Measurements from ENCODE around the gene TFF1. TPM values are rescaled to one million over a fixed set of nuclear protein-coding genes. Genes with fewer than 3 reads are reported as not detected.

Gene TFF1
- not detected in 2 replicates for total RNA-seq

- Histone ChIP-seq H3K4me3 (ENCODE audit: insufficient read depth, low read length) (no peak within 1 kb of the TSS), H3K4me2 (ENCODE audit: insufficient read depth, low read length) (no peak within 1 kb of the TSS), H3K9me3 (ENCODE audit: low read depth, low read length) (no peaks in the 10 kb centered on the region), H2AFZ (ENCODE audit: low read length) (no peak within 1 kb of the TSS), H3K36me3 (ENCODE audit: insufficient read depth, low read length) (no peaks in the 10 kb centered on the region), H3K79me2 (ENCODE audit: insufficient read depth, low read length) (no peaks in the 10 kb centered on the region), H4K20me1 (ENCODE audit: insufficient read depth, low read length) (no peaks in the 10 kb centered on the region), H3K4me1 (ENCODE audit: insufficient read depth, low read length) (no peaks in the 10 kb centered on the region), H3K27ac (ENCODE audit: low read depth, low read length) (no peak within 1 kb of the TSS), H3K27me3 (ENCODE audit: insufficient read depth, low read length) (no peaks in the 10 kb centered on the region)
- TF ChIP-seq CTCF (IDR thresholded peaks at IDR 0.05; ENCODE audit: extremely low read depth, low read depth, low read length), result no peak
- DNase-seq (ENCODE audit: insufficient read length, low spot score, missing footprints), result no peak
Observed at GRCh38 chr21:42366292-42367010, at the start of gene TFF1. Gene TFF1, minus strand, starts transcription at chr21:42366535. Its CDS starts 40 bp downstream, at chr21:42366495.

- Histone ChIP-seq H3K9me3 (ENCODE audit: low read depth, low read length) (no peaks in the 10 kb centered on the region), H3K4me1 (ENCODE audit: insufficient read depth, low read length) (no peaks in the 10 kb centered on the region), H3K27me3 (ENCODE audit: insufficient read depth, low read length) (peaks cover 13% of the 10 kb centered on the region), H3K36me3 (ENCODE audit: insufficient read depth, low read length) (no peaks in the 10 kb centered on the region), H3K79me2 (ENCODE audit: insufficient read depth, low read length) (no peaks in the 10 kb centered on the region), H2AFZ (ENCODE audit: low read length) (no peak overlapping the region), H3K4me2 (ENCODE audit: insufficient read depth, low read length) (no peak overlapping the region), H3K27ac (ENCODE audit: low read depth, low read length) (no peak overlapping the region), H3K4me3 (ENCODE audit: insufficient read depth, low read length) (no peak overlapping the region), H4K20me1 (ENCODE audit: insufficient read depth, low read length) (no peaks in the 10 kb centered on the region)
- TF ChIP-seq CTCF (IDR thresholded peaks at IDR 0.05; ENCODE audit: extremely low read depth, low read depth, low read length), result no peak
- DNase-seq (ENCODE audit: insufficient read length, low spot score, missing footprints), result no peak
Observed at GRCh38 chr21:42414928-42415769, 48.8 kb upstream of the TFF1 start.

- no peak for TF ChIP-seq CTCF (IDR thresholded peaks at IDR 0.05; ENCODE audit: extremely low read depth, low read depth, low read length)
- Histone ChIP-seq H3K79me2 (ENCODE audit: insufficient read depth, low read length) (no peaks in the 10 kb centered on the region), H3K36me3 (ENCODE audit: insufficient read depth, low read length) (no peaks in the 10 kb centered on the region), H3K27me3 (ENCODE audit: insufficient read depth, low read length) (peaks cover 13% of the 10 kb centered on the region), H4K20me1 (ENCODE audit: insufficient read depth, low read length) (no peaks in the 10 kb centered on the region), H3K4me3 (ENCODE audit: insufficient read depth, low read length) (no peak overlapping the region), H3K9me3 (ENCODE audit: low read depth, low read length) (no peaks in the 10 kb centered on the region), H3K27ac (ENCODE audit: low read depth, low read length) (no peak overlapping the region), H3K4me2 (ENCODE audit: insufficient read depth, low read length) (no peak overlapping the region), H2AFZ (ENCODE audit: low read length) (no peak overlapping the region), H3K4me1 (ENCODE audit: insufficient read depth, low read length) (no peaks in the 10 kb centered on the region)
- DNase-seq (ENCODE audit: insufficient read length, low spot score, missing footprints), result no peak
Observed at GRCh38 chr21:42414553-42414927, 48.2 kb upstream of the TFF1 start.

- no peaks in the 10 kb centered on the region for H3K9me3 ChIP-seq (ENCODE audit: low read depth, low read length)
- H3K27me3 ChIP-seq (ENCODE audit: insufficient read depth, low read length), result peaks cover 13% of the 10 kb centered on the region
- no peaks in the 10 kb centered on the region for H3K4me1 ChIP-seq (ENCODE audit: insufficient read depth, low read length)
- H3K4me2 ChIP-seq (ENCODE audit: insufficient read depth, low read length), result no peak overlapping the region
- no peak for DNase-seq (ENCODE audit: insufficient read length, low spot score, missing footprints)
- H3K79me2 ChIP-seq (ENCODE audit: insufficient read depth, low read length), result no peaks in the 10 kb centered on the region
- no peak for TF ChIP-seq CTCF (IDR thresholded peaks at IDR 0.05; ENCODE audit: extremely low read depth, low read depth, low read length)
- H2AFZ ChIP-seq (ENCODE audit: low read length), result no peak overlapping the region
- no peak overlapping the region for H3K27ac ChIP-seq (ENCODE audit: low read depth, low read length)
- no peaks in the 10 kb centered on the region for H4K20me1 ChIP-seq (ENCODE audit: insufficient read depth, low read length)
- no peak overlapping the region for H3K4me3 ChIP-seq (ENCODE audit: insufficient read depth, low read length)
- H3K36me3 ChIP-seq (ENCODE audit: insufficient read depth, low read length), result no peaks in the 10 kb centered on the region
Observed at GRCh38 chr21:42414066-42414465, 47.7 kb upstream of the TFF1 start.
